K562 (cell line): ENCODE measurements around the gene MMP23B.

Experiments used
- ADNP ChIP-seq: fragments of 200-800 bp; sonication (Bioruptor generic); IDR thresholded peaks from 2 replicates; pipeline ENCODE4 v1.6.1; 2016; ENCODE audit warnings: missing genetic modification characterization, missing compliant biosample characterization
- EZH2 ChIP-seq: IDR thresholded peaks from 2 replicates; pipeline ENCODE4 v1.6.1; 2012; ENCODE audit warnings: low read depth, mild to moderate bottlenecking, inconsistent platforms, low read length, borderline replicate concordance
- MIER1 ChIP-seq: fragments of 450-650 bp; IDR thresholded peaks from 2 replicates; pipeline ENCODE4 v1.6.1; 2016; ENCODE audit warnings: antibody characterized with exemption, mild to moderate bottlenecking, low read depth
- POLR2AphosphoS2 ChIP-seq: IDR thresholded peaks from 2 replicates; pipeline ENCODE4 v1.6.1; 2012; ENCODE audit warnings: low read length, improper control_type of control experiment
- RBM22 ChIP-seq: fragments of 200-400 bp; formaldehyde crosslinking; IDR thresholded peaks from 2 replicates; pipeline ENCODE4 v1.6.1; 2018; ENCODE audit warnings: low read length, low read depth; ENCODE audit not compliant: poor library complexity, severe bottlenecking
- ZNF121 ChIP-seq: sonication (generic); formaldehyde crosslinking; conservative IDR thresholded peaks from 2 replicates; pipeline ENCODE4 v1.8.0; 2022; ENCODE audit warnings: missing genetic modification reagents
- ZNF347 ChIP-seq: fragments of 450-650 bp; formaldehyde crosslinking; IDR thresholded peaks from 2 replicates; pipeline ENCODE4 v1.4.0; 2020; ENCODE audit warnings: low read depth, mild to moderate bottlenecking, moderate library complexity
- TF ChIP-seq, protein P1 (sequence below), 3 experiments: IDR thresholded peaks in 2 of 3; conservative IDR thresholded peaks in 1 of 3; 2 replicates each; pipeline ENCODE4 v1.5.1; 2011 to 2012; ENCODE audit warnings: low read length in 3 of 3, mild to moderate bottlenecking in 3 of 3, control low read depth in 2 of 3, improper control_type of control experiment in 1 of 3, inconsistent platforms in 1 of 3, low read depth in 1 of 3, mixed read lengths in 1 of 3, moderate library complexity in 1 of 3; ENCODE audit not compliant: insufficient read depth in 2 of 3
- TF ChIP-seq, protein P2 (sequence below), 2 experiments: IDR thresholded peaks; 2 replicates each; pipeline ENCODE4 v1.6.1; 2012; ENCODE audit warnings: improper control_type of control experiment in 2 of 2, low read depth in 2 of 2, low read length in 2 of 2, borderline replicate concordance in 1 of 2

GRCh38 chr1:1624443-1625403, 7.2 kb upstream of the MMP23B start:
- TF ChIP-seq ZNF347 (CRISPR knock-in tag), result no peak
- no peak for TF ChIP-seq RBM22
- TF ChIP-seq, protein P1, sequence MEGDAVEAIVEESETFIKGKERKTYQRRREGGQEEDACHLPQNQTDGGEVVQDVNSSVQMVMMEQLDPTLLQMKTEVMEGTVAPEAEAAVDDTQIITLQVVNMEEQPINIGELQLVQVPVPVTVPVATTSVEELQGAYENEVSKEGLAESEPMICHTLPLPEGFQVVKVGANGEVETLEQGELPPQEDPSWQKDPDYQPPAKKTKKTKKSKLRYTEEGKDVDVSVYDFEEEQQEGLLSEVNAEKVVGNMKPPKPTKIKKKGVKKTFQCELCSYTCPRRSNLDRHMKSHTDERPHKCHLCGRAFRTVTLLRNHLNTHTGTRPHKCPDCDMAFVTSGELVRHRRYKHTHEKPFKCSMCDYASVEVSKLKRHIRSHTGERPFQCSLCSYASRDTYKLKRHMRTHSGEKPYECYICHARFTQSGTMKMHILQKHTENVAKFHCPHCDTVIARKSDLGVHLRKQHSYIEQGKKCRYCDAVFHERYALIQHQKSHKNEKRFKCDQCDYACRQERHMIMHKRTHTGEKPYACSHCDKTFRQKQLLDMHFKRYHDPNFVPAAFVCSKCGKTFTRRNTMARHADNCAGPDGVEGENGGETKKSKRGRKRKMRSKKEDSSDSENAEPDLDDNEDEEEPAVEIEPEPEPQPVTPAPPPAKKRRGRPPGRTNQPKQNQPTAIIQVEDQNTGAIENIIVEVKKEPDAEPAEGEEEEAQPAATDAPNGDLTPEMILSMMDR (IDR thresholded peaks at IDR 0.05 in 2 of 3, conservative IDR thresholded peaks at IDR 0.05 in 1 of 3; ENCODE audit: insufficient read depth in 2 of 3, low read depth in 1 of 3, low read length in 3 of 3), result no peak
- TF ChIP-seq ADNP (tag), result no peak
- no peak for TF ChIP-seq MIER1
- no peak for TF ChIP-seq POLR2AphosphoS2
- TF ChIP-seq, protein P2, sequence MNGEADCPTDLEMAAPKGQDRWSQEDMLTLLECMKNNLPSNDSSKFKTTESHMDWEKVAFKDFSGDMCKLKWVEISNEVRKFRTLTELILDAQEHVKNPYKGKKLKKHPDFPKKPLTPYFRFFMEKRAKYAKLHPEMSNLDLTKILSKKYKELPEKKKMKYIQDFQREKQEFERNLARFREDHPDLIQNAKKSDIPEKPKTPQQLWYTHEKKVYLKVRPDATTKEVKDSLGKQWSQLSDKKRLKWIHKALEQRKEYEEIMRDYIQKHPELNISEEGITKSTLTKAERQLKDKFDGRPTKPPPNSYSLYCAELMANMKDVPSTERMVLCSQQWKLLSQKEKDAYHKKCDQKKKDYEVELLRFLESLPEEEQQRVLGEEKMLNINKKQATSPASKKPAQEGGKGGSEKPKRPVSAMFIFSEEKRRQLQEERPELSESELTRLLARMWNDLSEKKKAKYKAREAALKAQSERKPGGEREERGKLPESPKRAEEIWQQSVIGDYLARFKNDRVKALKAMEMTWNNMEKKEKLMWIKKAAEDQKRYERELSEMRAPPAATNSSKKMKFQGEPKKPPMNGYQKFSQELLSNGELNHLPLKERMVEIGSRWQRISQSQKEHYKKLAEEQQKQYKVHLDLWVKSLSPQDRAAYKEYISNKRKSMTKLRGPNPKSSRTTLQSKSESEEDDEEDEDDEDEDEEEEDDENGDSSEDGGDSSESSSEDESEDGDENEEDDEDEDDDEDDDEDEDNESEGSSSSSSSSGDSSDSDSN (IDR thresholded peaks at IDR 0.05; ENCODE audit: borderline replicate concordance in 1 of 2, low read depth in 2 of 2, low read length in 2 of 2), result no peak
- no peak for TF ChIP-seq EZH2
- TF ChIP-seq ZNF121, result no peak
